GM21619 (cell line): Measurements from ENCODE around the gene TRIM37.
"Not testable (repeated sequence)": the region's sequence is repeated elsewhere in the genome, so short reads cannot be mapped to it uniquely, and the experiment has no call there.

ENCODE experiments used
- ATAC-seq: cut with Tn5 transposase; IDR thresholded peaks from one replicate; pipeline ENCODE4 v1.9.1; 2021; ENCODE audit not compliant: unreplicated experiment

TRIM37 gene

GRCh38 chr17:59110973-59111372 lies 4.3 kb upstream of the TRIM37 start:
- no peak for ATAC-seq

DNA sequence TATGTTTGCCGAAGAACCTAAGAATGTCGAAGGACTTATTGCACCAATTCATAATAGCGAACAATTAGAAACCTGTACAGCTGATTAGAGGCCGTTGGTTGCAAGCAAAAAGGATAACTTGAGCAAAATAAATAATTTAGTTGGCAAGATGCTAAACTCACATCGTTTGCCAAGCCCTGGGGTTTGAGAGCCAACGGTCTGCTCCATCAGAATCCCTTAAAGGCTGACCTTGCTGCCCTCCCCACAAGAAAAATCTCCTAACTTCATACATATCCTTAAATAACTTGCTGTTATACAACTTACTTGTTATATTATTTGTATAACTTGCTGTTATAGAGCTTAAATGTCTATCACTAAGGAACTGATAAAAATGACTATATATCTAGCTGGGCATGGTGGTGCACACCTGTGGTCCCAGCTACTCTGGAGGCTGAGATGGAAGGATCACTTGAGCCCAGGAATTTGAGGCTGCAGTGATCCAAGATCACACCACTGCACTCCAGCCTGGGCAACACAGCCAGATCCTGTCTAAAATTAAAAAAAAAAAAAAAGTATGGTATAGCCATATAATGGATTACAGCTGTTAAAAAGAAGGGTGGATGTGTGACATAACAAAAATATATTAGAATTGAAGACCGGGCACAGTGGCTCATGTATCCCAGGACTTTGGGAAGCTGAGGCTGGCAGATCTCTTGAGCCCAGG lies 1.9 kb upstream of the TRIM37 start:
- no peak for ATAC-seq

- no peak for ATAC-seq
Observed at GRCh38 chr17:59107306-59107670, 608 bp upstream of the TRIM37 start.

GRCh38 chr17:59105852-59106462 lies 723 bp downstream of the TRIM37 start:
- ATAC-seq, result peak; percentile 15

GRCh38 chr17:59101178-59101577 lies 5.5 kb downstream of the TRIM37 start:
- ATAC-seq, result no peak

- no peak for ATAC-seq
Observed at GRCh38 chr17:59097876-59098275, 8.8 kb downstream of the TRIM37 start.

DNA sequence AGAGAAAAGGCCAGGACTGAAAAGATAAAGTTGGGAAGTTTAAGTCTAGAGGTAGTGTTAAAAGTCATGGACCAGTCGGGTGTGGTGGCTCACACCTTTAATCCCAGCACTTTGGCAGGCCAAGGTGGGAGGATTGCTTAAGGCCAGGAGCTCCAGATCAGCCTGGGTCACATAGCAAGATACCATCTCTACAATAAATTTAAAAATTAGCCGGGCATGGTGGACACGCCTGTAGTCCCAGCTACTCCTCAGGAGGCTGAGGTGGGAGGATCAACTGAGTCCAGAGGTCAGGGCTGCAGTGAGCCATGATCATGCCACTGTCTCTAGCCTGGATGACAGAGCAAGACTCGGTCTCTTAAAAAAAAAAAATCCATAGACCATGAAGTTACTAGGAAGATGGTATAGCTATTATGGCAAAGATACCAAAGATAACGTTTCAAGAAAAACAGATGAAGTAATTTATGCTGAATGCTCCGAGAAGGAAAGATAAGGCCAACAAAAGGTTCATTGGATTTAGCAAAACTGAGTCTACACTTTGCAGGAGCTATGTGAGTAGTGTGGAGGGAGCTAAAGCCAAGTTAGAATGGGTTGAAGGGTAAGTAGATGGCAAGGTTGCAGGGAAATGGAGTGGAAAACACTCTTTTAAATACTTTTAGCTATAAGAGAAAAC lies 11.7 kb downstream of the TRIM37 start:
- no peak for ATAC-seq

DNA sequence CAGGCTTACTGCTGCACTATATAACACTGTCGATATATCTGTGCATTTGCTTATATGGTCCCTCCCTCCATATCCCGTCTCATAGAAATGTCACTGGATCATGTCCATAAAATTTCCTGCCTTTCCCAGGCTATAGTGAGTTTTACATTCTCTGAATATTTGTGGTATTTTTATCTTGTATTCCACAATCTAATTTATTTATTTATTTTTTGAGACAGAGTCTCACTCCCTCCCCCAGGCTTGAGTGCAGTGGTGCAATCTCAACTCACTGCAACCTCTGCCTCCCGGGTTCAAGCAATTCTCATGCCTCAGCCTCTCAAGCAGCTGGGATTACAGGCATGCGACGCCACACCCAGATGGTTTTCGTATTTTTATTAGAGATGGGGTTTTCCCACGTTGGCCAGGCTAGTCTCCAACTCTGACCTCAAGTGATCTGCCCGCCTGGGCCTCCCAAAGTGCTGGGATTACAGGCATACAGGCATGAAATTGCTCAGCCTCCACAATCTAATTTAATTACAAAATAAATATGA lies 12.9 kb downstream of the TRIM37 start:
- ATAC-seq, result no peak

DNA sequence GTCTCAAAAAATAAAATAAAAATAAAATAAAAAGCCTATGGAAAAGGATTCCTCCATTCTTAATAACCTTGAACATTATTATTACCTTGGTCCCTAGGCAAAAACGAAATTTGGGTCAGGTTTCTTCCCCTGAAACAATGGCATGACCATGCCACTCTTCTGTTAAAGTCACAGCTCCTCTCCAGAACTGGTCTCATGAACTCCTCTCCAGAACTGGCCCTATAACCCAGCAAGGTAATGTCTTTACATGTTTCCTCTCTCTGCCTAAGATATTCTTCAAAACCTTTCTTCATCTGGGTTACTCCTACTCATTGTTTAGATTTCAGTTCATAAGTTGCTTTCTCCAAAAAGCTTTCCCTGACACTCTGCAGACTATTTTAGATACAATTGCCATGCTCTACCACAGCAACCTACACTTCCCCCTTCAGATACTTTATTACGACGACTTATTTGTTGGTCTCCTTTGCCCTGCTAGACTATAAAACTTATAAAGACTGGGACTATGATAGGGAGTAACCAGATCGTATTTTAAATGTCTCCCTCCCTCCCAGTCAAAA lies 13.5 kb downstream of the TRIM37 start:
- no peak for ATAC-seq

GRCh38 chr17:59090593-59090992 lies 16.1 kb downstream of the TRIM37 start:
- ATAC-seq, result not testable (repeated sequence)

DNA sequence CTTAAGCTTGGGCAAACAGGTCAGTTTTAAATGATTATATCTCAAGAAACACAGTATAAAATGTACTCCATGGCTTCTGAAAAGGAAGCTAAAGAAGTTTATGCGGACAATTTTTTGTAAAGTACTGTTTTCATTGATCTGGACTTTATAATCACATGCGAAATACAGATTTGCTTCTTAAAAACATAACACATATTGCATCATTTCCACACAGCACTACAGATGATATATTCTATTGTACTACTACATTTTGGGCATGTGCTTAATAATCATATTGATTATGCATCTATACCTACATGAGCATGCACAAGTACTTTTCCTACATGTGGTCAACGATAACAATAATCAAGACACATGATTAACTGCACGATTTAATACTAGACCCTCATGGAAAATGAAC lies 22.5 kb downstream of the TRIM37 start:
- no peak for ATAC-seq

DNA sequence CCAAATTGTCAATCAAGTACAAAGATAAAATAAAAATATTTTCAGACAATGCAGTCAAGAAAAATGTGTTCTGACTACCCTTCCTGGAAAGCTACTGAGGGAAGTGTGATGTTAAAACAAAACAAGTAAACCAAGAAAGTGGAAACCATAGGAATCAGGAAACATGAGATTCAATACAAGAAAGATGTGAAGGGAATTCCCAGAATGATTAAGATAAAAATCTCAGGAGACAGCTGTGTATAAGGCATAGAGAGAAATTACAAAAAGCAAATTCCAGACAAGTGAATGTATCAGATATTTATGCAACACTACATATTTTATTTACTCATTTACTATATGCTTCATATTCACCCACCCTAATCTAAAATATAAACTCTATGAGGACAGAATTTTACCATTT lies 32.2 kb downstream of the TRIM37 start:
- ATAC-seq, result no peak

DNA sequence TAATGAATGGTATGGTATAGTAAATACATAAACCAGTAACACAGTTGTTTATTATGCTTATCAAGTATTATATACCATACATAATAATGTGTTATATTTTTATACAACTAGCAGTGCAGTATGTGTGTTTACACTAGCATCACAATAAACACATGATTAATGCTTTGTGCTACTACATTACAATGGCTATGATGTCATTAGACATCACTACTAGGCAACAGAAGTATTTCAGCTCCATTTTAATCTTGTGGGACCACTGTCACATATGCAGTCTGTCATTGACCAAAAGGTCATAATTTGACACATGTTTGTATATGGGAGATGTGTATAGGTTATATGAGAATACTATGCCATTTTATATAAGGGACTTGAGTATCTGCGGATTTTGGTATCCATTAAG lies 32.7 kb downstream of the TRIM37 start:
- no peak for ATAC-seq

GRCh38 chr17:59069856-59070255 lies 36.8 kb downstream of the TRIM37 start:
- no peak for ATAC-seq

GRCh38 chr17:59067756-59068155 lies 38.9 kb downstream of the TRIM37 start:
- no peak for ATAC-seq

GRCh38 chr17:59067340-59067739 lies 39.3 kb downstream of the TRIM37 start:
- ATAC-seq, result no peak

- ATAC-seq, result no peak
Observed at GRCh38 chr17:59062509-59062908, 44.2 kb downstream of the TRIM37 start.

DNA sequence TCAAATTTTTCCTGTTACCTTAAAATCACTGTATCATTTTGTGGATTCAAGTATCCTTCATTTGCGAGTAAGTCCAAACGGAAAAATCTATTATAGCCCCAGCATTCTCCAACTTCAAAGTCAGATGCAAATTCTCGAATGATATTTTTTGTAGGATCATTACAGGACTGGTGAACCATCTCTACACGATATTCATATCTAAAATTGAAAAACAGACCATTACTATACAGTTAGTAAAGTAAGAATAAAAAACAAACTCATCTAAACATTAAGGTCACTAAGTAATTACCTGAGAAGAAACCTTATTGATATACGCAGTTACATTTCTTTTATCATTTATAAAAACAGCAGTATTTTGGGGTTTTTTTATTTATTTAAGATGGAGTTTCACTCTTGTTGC lies 49.8 kb downstream of the TRIM37 start:
- no peak for ATAC-seq

DNA sequence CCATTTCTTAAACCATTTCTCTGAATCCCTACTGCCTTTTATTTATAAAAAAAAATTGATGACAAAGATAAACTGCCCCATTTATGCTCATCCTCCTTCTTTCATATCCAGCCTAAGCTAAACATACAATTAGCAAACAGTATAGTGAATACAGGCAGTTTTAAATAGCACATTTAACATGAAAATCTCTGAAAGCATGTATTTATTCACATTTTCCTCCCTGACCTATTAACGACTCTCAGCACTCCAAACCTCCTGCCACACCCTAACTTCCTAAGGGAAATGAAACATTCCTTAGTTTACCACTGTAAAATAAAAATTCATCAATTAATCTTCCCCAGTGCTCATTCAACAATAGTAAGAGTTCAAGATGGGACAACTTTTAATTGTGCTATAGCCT lies 56.9 kb downstream of the TRIM37 start:
- no peak for ATAC-seq

DNA sequence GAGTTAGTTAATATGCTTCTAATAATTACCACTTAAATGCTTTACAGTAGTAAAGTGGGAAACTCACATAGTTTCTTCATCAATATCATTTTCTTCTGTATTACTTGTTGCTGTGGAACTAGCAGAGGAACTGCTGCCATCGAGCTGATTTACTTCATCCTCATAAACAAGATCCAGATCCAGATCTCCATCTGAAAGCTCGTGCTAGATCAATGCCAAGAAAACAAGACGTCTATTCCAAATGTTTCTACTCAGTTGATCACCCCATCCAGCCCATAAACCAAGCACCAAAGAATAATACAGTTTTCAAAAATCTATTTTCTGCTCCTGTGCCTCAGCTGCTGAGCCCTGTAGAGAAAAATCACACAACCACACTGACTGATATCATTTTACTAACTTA lies 59.1 kb downstream of the TRIM37 start:
- no peak for ATAC-seq

- ATAC-seq, result no peak
Observed at GRCh38 chr17:59046192-59046591, 60.5 kb downstream of the TRIM37 start.

DNA sequence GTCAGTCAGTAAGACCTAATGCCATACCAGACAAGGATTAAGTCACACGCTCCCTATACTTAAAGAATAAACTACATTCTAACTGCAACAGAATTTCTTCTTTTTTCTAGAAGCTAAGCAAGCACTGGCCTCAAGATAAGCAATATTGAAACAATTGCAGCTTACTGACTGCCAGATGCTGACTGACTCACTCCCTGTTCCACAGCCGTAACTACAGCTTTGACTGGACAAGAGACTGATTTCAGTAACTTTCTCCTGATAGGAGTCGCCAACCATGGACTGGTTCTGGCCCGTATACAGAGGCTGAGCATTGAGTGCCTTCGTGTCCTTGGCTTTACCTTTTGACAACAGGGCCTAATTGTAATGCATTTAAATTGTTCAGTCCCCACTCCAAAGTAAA lies 67.9 kb downstream of the TRIM37 start:
- no peak for ATAC-seq
